Activated naive CD4-positive, alpha-beta T cell treated with anti-CD3 and anti-CD28 coated beads for 36 hours (primary cell): ENCODE results near the gene RAB9A. TPM values are rescaled to one million over a fixed set of nuclear protein-coding genes. Genes with fewer than 3 reads are reported as not detected.
A peak's percentile ranks its signal among the peaks of the same experiment; 100 is the strongest.

Source experiments
- CTCF ChIA-PET: fragments of 350-600 bp; sonication (Branson Sonifier 250); formaldehyde crosslinking; loops from one replicate; lab custom pipeline; 2021; ENCODE audit warnings: antibody characterized with exemption; lab: Charles Lee
- DNase-seq: peaks from one replicate; pipeline ENCODE4 v3.0.0-alpha.2; 2020
- H3K27ac Mint-ChIP-seq: one replicate; pipeline ENCODE4 v1.8.0; 2021; ENCODE audit warnings: mild to moderate bottlenecking, mixed read lengths
- H3K27me3 Mint-ChIP-seq: one replicate; pipeline ENCODE4 v1.8.0; 2021; ENCODE audit warnings: low read depth, mixed read lengths
- H3K36me3 Mint-ChIP-seq: one replicate; pipeline ENCODE4 v1.8.0; 2021; ENCODE audit warnings: low read depth, mixed read lengths
- H3K4me1 Mint-ChIP-seq: one replicate; pipeline ENCODE4 v1.8.0; 2021; ENCODE audit warnings: low read depth, mixed read lengths
- H3K4me3 Mint-ChIP-seq: one replicate; pipeline ENCODE4 v1.8.0; 2021; ENCODE audit warnings: mild to moderate bottlenecking, moderate library complexity, mixed read lengths
- H3K9me3 Mint-ChIP-seq: one replicate; pipeline ENCODE4 v1.8.0; 2021; ENCODE audit warnings: mixed read lengths
- intact Hi-C: fragments of 100-400 bp; cut with micrococcal nuclease; formaldehyde crosslinking; loops from one replicate; pipeline ENCODE4 v1.15.1; 2023
- total RNA-seq, 2 experiments: library from RNA; stranded (reverse); gene quantifications; one replicate each; pipeline ENCODE4 v1.2.3, GENCODE V29; 2021

Gene RAB9A
- total RNA-seq, 2 experiments from 2014 or later, result 22.8 to 23.3 TPM

GRCh38 chrX:13755254-13755653 lies 66.3 kb downstream of the RAB9A start:
- DNase-seq, result peak; percentile 10
- no peaks in the 10 kb centered on the region for H3K9me3 Mint-ChIP-seq
- no peaks in the 10 kb centered on the region for H3K27me3 Mint-ChIP-seq
- CTCF ChIA-PET, result no interaction called here
- H3K4me3 Mint-ChIP-seq, result no peak overlapping the region
- no peak overlapping the region for H3K27ac Mint-ChIP-seq
- intact Hi-C loops, result no loop called here
- H3K36me3 Mint-ChIP-seq, result peaks cover 15% of the 10 kb centered on the region
- H3K4me1 Mint-ChIP-seq, result peaks cover 23% of the 10 kb centered on the region

DNA sequence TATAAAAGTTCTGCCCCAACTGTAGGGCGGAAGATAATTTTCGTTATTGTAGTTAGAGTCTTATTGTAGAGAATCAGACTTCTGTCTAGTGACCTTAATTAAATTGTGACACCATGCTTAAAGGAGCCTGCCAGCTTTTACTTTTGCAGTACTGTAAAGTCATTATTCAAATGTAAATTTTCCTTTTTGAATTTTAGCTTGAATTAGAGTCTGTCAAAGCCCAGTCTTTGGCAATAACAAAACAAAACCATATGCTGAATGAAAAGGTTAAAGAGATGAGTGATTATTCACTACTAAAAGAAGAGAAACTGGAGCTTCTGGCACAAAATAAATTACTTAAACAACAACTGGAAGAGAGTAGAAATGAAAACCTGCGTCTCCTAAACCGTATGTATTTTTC lies 67.5 kb downstream of the RAB9A start:
- Mint-ChIP-seq H3K27ac (no peak overlapping the region), H3K4me3 (no peak overlapping the region), H3K4me1 (peaks cover 23% of the 10 kb centered on the region), H3K27me3 (no peaks in the 10 kb centered on the region), H3K9me3 (no peaks in the 10 kb centered on the region), H3K36me3 (peaks cover 15% of the 10 kb centered on the region)
- intact Hi-C loops, result no loop called here
- CTCF ChIA-PET, result interaction anchor here (0.9 kb wide), 1 partner anchor 12 kb away, joined by 3 read pairs; no protein-coding TSS in a partner anchor
- DNase-seq, result no peak

DNA sequence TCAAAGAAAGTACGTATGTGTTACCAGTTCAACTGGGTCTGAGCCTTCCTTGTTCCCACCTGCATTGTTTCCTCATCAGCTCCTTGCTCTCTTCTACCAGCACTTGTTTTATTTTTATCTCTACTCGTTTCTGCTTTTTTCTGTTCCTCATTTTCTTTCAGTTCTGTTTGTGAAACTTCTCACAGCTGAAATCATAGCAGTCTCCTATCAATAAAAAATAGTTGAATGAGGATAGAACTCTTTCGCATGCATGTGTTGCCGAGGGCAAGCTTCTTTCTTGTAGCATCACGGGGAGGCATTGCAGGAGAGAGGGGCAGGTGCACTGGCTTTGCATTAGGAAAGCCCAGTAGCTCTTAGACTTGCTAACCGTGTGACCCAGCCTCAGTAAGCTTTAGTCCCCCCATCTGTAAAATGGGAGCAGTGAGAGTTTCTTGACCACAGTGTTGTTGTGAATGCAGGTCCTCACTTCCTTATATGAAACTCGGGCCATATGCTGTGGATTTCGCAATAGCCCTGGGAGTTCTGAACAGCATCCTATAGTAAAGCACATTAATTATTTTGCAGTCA lies 70.3 kb downstream of the RAB9A start:
- Mint-ChIP-seq H3K4me3 (no peak overlapping the region), H3K4me1 (peaks cover 11% of the 10 kb centered on the region), H3K27me3 (no peaks in the 10 kb centered on the region), H3K9me3 (no peaks in the 10 kb centered on the region), H3K36me3 (peaks cover 9% of the 10 kb centered on the region), H3K27ac (no peak overlapping the region)
- CTCF ChIA-PET, result interaction anchor here (0.9 kb wide), 1 partner anchor 273 kb away, joined by 3 read pairs; no protein-coding TSS in a partner anchor
- DNase-seq, result no peak
- intact Hi-C loops, result no loop called here

Other genes starting within 250 kb of the RAB9A start
- under 1 TPM in 1 of 2 experiments, not detected in 1; 0.12 TPM for gene EGFL6, start 119.5 kb upstream of the RAB9A start, total RNA-seq
- gene TCEANC, start 36.0 kb upstream of the RAB9A start, total RNA-seq, result 1 to 10 TPM; 2.5 to 2.7 TPM
- 10 to 100 TPM in 1 of 2 experiments, 1 to 10 TPM in 1; 9.6 to 10.7 TPM for gene TRAPPC2, start 45.5 kb downstream of the RAB9A start, total RNA-seq
- gene OFD1, start 45.6 kb downstream of the RAB9A start, total RNA-seq, result 10 to 100 TPM; 25.3 to 26.2 TPM
- gene GPM6B, start 128.0 kb downstream of the RAB9A start, total RNA-seq, result not detected